Activated CD4-positive, alpha-beta T cell treated with anti-CD3 and anti-CD28 coated beads, Interleukin-2, amount 50 U/mL, for 24 hours (primary cell): ENCODE measurements around the gene CCL3.
"Not testable (repeated sequence)": the region's sequence is repeated elsewhere in the genome, so short reads cannot be mapped to it uniquely, and the experiment has no call there.

Experiments used
- DNase-seq, 2 donors: peaks; one replicate each; pipeline ENCODE4 v3.0.0-alpha.2; 2020; ENCODE audit warnings: low read depth in 1 of 2, low spot score in 1 of 2

The CCL3 gene

DNA sequence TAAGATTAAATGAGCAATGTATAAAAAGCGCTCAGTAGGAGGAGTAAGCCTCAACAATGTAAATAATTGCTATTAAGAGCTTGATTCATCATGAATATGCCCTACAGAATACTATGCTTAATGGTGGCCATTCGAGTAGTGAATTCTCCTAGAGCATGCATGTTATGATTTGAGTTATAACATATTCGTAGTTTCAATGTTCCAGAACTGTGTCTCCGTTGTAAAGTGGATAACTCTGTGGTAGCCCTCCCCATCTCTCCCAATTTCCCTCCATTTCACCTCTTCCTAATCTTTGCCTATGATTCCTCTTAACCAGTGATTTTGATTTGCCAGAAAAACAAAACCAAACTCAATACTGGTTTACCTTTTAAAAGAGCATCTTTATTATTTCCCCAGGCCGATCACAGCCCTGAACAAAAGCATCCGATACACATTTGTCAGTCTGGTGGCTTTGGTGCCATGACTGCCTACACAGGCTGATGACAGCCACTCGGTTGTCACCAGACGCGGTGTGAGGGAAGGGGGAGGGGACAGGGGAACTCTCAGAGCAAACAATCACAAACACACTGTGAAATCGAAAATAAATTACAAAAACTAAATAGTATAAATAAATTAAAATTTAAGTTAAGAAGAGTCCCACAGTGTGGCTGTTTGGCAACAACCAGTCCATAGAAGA lies 1.9 kb downstream of the CCL3 start:
- not testable (repeated sequence) for DNase-seq

DNA sequence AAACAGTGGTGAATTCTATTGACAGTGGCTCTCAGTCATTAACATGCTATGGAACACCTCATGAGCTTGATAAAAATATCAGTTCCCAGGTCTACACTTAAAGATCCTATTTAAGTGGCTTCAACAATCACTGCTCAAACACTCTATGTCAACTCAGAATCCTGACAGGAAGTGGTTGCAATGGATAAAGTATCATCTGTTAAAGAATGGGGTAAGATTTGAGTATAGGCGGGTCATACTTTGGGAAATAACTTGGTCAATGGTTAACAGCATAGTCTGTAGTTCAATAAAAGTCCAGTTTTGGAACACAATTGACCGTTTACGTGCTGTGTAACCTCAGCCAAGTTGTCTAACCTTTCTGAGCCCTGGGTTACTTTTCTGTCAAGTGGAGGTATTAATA lies 2.5 kb downstream of the CCL3 start:
- not testable (repeated sequence) for DNase-seq

DNA sequence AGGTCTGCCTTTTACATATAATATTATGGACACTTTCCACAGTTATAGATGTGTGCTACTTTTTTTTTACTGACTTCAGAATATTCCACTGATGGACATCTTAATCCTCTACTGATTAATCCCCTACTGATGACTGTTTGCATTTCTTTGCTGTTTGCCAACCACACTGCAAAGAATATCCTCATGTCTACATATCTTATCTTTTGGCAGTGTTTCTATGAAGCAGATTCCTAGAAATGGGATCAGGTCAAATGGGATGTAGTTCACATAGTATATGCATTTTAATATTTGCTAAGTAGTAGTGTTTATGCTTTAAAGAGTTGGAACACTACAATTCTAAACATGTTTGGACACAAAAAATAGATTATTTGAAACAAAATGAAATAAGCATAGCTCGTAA lies 3.2 kb downstream of the CCL3 start:
- DNase-seq, result no peak

DNA sequence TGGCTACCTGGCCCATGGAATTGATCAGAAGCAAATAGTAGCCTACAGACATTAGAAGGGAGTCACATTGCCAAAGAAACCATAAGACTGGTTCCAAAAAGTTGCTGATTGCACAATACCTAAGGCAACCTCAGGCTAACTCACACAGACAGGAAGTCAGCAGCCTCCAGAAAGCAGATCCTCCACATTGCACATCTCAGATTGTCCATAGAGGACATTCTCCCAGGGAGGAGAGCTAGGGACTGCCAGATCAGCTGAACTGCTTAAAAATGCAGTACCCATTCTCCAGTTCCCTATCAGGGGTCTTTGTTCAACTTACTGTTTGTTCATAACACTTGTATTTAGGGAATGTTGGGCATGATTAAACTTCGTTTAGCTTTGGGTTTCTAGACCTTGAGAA lies 4.2 kb downstream of the CCL3 start:
- no peak for DNase-seq

DNA sequence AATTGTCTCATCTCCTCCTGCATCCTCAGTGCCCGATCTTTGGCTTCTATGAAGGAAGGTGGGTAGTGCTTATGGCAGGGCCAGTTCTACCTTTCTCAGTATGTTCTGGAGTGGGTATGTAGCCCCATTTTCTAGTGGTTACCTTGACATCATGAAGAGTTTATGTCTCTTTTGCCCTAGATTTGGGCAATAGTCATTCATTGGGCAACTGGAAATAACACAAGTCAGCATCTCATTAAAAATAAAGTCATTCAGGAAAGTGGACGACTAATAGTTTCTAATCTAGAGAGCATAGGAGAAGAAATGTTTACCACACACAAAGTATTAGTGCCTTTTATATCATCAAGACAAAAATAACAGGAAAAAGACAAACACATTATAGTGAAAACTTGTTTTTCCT lies 6.3 kb downstream of the CCL3 start:
- not testable (repeated sequence) for DNase-seq

DNA sequence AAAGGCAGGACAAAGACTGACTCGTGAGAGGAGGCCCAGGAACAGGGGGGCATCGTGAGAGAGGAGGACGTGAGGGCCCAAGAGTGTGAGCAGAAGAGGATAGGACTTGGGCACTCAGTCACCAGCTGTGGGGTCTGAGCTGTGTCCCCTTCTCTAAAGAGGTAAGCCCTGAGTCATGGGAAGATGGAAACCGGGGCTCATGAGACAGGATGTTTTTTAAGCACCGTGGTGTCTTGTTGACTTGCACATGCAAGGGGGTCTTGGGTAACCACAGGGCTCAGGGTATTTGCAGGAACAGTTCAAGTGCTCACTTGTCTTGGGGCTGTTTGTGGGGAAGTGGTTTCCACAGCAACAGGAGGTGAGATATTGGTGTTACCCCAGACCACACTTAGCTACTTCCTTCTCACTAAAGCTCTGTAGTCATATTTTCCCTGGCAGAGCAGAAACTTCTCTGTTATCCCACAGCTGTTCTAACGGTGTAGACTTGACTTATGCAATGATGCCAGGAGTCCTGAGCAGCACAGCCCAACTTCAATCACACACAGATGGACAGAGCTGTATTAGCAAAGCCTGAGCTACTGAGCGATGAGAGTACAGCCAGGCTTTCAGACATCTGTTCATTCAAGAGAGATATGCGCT lies 7.3 kb downstream of the CCL3 start:
- peak in 1 of 2 donors; percentile 27 for DNase-seq

DNA sequence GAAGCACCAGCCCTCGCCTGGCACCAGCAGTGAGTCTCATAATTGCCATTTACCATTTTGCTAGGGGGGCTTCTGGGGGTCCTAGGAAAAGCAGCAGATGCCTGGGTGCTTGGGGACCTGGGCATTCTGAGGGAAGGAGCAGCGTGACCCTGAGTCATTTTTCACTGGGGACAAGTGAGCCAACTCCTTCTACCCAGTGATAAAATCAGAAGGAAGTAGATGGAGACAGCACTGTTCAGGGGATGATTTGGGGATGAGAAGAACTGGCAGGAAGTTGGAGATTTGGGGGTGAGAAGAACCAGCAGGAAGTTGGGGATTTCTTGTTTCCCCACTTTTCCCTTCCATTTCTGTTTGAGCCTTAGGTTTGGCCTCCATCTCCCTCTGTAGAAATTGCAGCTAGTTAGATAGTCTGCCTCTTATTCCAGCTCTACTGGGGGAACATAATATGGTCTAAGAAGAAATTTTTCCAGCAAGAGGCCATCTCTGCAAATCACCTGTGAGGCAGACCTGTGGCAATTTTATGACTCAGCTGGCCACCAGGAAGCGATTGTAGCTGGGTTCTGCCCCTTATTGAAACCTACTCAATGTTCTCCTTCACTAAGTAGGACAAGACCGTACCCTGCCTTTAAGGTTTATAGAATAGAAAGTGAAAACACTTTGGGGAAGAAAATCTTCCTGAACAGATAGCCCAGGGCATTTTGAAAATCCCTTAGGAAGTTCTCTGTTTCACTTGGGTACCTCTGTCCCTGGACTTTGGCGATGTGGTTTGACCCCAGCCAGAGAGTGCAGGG lies 8.1 kb downstream of the CCL3 start:
- not testable (repeated sequence) for DNase-seq

DNA sequence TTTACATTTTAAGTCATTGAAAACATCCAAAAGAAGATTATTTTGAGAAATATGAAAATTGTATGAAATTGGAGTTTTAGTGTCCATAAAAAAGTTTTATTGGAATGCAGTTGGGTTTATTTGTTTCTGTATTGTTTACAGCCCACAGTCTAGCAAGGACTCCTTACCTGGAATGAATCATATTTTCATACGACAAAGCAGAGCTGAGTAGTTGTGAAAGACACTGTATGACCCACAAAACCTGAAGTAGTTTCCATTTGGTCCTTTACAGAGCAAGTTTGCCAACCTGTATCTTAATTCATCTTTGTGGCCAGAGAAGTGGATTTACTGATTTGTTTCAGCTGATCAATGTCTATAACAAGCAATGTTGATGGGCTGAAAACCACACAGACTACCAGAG lies 15.6 kb downstream of the CCL3 start:
- DNase-seq, result no peak

DNA sequence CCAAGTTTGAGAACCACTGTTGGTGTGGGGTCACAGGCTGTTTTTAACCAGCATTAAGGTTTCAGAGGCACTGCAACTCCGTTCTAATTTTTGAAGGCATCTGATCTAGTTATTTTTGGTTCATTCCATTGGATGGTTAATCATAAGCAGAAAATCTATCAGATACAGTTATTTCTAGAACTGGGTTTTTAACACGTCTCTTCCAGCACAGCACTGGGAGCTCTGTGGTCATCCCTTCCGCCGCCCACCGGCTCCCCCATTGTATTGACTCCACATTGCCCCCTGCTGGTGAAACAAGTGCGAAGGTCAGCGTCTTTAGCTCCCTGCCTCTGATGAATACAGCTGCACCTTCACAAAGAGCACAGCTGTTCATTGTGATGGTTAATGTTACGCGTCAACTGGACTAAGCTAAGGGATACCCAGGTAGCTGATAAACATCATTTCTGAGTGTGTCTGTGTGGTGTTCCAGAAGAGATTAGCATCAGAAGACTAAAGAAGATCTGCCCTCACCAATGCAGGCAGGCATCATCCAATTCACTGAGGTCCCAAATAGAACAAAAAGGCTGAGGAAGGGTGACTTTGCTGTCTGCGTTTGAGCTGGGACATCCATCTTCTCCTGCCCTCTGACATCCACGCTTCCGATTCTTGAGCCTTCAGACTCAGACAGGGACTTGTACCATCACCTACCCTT lies 17.4 kb downstream of the CCL3 start:
- DNase-seq, result peak; percentile 41 to 69

DNA sequence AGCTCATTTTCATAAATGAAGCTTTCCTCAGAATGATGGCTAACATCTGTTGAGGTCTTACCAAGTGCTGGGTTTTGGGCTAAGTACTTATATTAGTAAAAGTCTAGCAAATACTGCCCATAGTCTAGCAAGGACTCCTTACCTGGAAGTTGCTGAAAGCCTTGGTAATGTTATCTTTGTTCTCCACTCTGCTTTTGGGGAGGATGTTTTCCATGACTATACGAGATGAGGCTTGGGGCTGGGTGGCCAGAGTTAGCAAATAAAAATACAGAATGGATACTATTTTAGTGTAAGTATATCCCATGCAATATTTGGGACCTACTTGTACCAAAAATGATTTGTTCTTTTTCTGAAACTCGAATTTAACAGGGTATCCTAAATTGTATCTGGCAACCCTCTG lies 18.2 kb downstream of the CCL3 start:
- no peak for DNase-seq

DNA sequence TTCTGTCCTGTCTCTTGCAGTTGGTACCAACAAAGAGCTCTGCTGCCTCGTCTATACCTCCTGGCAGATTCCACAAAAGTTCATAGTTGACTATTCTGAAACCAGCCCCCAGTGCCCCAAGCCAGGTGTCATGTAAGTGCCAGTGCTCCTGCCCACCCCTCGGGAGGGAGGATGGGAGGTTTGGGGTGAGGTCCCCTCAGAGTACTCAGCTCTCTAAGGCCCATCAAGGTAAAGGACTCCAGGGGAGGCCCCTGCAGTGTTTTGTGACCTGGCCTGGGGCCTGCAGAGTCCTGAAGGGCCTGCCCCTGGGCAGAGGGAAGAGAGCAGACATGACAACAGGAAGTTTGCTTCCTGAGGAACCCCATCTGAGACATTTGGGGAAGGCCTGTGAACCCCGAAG lies 19.5 kb downstream of the CCL3 start:
- no peak for DNase-seq

DNA sequence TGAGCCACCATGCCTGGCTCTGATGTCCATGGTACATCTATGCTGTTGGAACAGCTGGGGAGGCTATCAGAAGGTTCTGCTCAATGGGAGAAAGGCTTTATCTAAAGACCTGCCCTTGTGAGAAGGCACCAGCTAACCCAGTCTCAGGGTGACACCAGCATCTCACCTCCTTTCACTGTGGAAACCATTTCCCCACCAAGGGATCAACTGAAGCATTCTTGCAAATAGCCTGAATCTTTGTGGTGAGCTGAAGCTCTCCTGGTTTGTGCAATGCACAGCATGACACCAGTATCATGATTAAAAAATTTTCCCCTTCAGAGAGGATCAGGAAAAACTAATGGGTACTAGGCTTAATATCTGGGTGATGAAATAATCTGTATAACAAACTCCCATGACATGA lies 20.8 kb downstream of the CCL3 start:
- no peak for DNase-seq

DNA sequence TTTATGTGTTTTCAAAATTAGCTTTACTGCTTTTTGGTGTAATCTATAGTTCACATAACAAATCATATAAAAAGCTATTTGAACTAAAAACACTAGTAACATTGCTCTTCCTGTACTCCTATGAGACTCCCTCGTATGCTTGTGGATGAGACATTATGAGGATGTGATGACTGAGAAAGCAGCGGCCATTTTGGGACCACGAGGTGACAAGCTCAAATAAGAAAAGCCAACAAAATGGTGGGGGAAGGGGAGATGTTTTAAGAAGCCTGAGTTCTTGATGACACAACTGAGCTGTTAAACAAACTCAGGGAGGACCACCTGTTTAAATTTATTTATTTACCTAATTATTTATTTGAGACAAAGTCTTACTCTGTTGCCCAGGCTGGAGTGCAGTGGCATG lies 21.4 kb downstream of the CCL3 start:
- no peak for DNase-seq

DNA sequence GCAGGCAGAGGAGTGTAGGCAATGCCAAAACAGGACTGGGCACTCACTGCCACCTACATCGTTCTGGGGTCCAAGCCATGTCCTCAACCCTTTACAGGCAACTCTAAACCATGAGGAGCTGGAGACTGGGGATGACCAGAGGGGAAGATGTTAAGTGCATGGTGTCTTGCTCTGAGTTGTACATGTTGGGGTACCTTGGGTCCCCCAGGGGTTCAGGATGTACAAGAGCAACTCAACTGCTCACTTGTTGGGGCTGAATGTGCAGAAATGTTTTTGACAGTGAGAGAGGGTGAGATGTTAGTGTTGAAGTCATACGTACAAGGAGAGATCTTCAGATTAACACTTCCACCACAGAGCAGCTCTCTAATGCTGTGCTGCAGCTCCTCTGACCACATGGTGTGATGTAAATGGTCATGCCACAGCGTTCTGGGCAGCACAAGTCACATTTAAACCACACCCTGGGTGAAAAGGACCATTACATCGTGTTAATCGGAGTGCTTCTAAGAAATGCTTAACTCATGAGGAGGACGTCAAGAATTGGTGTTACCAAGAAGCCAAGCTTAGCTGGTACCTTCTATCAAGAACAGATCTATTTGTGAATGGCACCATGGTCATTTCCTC lies 23.5 kb downstream of the CCL3 start:
- DNase-seq, result no peak

DNA sequence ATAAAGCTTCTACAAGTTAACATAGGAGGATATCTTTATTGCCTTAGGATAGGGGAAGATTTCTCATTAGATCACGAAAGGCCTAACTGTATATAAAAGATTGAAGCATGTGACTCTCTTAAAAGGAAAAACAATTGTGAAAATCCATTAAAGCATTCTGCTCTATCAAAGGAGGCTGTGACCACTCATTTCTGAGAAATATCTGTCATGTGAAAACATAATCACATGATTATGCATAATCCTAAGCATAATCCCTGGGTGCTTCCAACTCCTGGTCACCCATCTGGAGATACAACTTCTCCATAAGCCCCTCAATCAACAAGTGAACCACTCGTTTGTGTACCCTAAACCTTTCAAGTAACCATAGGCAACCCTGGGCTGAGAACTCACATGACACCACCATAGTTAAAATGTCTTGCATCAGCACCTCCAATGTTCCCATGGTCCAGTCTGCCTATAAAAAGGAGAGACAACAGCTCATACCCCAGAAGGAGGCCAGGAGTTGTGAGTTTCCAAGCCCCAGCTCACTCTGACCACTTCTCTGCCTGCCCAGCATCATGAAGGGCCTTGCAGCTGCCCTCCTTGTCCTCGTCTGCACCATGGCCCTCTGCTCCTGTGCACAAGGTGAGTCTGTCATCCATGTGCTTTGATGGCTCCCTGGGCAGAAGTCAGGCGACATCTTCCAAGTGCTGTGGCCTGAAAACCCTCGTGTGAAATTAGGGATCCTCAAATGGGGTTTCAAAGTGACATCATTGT lies 26.0 kb downstream of the CCL3 start, which contains the start of gene CCL18:
Gene CCL18 (plus strand): TSS at position 487 of the 756 bp plus-strand sequence. CDS start 71 bp downstream, at position 558.
- no peak for DNase-seq

DNA sequence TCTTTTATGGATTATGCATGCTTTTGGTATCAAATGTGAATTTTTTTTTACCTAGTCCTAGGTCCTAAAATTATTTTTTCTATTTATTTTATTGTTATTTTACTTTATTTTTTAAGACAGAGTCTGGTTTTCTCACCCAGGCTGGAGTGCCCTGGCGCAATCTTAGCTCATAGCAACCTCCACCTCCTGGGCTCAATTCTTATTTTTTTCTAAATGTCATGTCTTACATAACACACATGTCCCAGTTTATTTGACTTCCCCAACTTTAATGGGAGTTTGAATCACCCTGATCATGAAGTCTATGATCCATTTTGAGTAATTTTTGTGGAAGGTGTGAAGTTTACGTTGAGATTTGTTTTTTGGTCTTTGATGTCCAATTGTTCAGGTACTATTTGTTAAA lies 29.1 kb downstream of the CCL3 start:
- no peak for DNase-seq

DNA sequence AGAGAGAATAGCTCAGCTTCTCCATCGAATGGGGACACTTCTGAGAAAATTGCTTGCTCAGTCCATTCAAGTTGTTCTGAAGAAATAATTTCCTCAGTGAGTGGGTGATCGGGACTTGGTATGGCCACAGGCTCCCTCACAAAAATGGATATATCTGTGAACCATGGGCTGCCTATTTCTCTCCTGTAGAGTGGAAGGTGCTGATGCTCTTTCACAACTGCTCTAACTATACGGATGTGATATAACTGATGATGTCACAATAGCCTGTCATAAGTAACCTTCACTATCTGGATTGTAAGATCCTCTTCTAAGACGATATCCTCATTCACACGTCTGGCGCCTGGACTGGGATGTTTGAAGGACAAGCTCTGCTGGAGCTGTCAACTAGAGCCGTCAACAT lies 30.5 kb downstream of the CCL3 start:
- no peak for DNase-seq

DNA sequence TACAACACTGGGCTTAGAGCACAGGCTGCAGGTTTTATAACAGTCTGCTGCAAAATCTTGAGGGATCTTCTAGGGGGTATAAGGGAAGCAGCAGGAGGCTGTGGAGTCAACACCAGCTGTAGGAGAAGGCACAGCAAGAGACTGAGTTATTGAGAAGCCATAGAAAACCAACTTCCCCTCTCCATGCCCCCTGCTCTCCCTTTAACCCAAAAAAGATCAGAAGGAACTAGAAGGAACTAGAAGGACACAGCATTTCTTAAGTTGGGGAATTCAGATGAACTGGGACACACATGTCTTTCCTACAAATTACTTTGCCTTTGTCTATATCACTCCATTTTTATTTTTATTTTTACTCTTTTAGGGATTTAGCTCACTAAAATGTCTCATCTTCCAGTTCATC lies 32.0 kb downstream of the CCL3 start:
- no peak for DNase-seq

DNA sequence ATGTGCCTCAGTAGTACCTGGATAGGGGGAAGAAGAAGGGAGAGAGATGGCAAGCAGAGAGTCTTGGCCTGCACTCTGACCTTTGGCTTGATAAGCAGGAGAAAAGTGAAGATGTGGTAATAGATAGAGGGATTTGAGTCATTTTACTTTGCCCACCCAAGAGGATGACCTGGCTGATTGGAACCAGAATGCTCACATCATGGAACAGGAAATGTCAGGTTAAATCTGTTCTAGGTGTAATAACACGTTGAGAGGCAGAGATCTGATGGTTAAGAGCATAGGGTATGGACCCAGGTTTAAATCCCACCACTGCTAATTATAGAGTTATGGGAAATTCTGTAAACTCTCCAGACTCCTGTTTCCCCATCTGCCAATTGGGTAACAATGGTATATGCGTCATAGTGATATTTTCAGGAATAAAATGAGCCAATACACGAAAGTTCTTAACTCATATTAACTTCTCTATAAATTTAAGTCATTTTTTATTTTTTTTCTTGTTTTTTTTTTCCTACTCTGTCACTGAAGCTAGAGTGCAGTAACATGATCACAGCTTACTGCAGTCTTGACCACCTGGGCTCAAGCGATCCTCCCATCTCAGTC lies 33.9 kb downstream of the CCL3 start:
- no peak for DNase-seq

DNA sequence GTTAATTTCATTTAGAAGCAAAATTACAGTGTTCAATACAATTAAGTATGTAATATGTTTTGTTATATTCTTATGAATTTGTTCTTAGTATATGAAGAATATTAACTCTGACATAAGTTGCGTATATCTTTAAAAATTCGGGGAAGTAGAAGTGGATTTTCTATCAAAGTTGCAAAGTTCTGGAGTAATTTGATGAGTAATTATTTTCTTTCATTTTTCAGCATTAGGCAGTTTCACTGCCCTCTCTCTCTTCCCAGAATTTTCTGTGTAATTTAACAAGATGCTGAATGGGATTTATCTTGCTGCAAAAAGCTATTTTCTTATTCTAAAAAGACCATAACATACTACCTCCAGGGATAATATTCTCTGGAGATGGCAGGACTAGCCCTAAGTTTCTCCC lies 34.8 kb downstream of the CCL3 start:
- DNase-seq, result no peak
